ENCODE results near the gene FAM81A. TPM values are rescaled to one million over a fixed set of nuclear protein-coding genes. Genes with fewer than 3 reads are reported as not detected.

The FAM81A gene
- total RNA-seq, 4 donors from 2014 or later: 1.6 to 2.8 TPM; not detected in 2

- WGBS, 2 donors: 92 to 93% methylated on average over 6 of the region's 6 CpGs
- intact Hi-C loops (cut with DNase I): no loop called here
These were observed 133.6 kb downstream of the FAM81A start for GRCh38 chr15:59571606-59572005.

More at GRCh38 chr15:59571606-59572005, 133.6 kb downstream of the FAM81A start:
- TF ChIP-seq CTCF (IDR thresholded peaks at IDR 0.05) (no peak), POLR2A (IDR thresholded peaks at IDR 0.05) (no peak)
- H3K4me1 ChIP-seq: peaks cover 0 to 8% (median 0%) of the 10 kb centered on the region in 3 donors
- peaks cover 0 to 3% (median 0%) of the 10 kb centered on the region in 3 donors for H3K9me3 ChIP-seq
- H3K4me3 ChIP-seq: no peak overlapping the region
- no peak for DNase-seq
- H3K27me3 ChIP-seq: no peaks in the 10 kb centered on the region
- no peak overlapping the region for H3K27ac ChIP-seq
- H3K36me3 ChIP-seq: no peaks in the 10 kb centered on the region

Small RNA genes within 50 kb of the gene (small RNA-seq; reads per million reads assigned to genes)
- 0 reads per million in 4 donors for gene RF00019

Other genes starting within 250 kb of the FAM81A start
- gene LDHAL6B, start 231.3 kb upstream of the FAM81A start, total RNA-seq: not detected
- gene MYO1E, start 65.3 kb upstream of the FAM81A start, total RNA-seq: 100 to 1,000 TPM in 2 of 4 donors, 10 to 100 TPM in 2; 49.7 to 135 (median 82.2) TPM
- 10 to 100 TPM in 3 of 4 donors, 1 to 10 TPM in 1; 8.8 to 30.2 (median 18.1) TPM for gene GCNT3, start 173.6 kb downstream of the FAM81A start, total RNA-seq
- 10 to 100 TPM; 18.7 to 35.7 (median 28.2) TPM for gene GTF2A2, start 219.3 kb downstream of the FAM81A start, total RNA-seq